ENCODE results near the gene ZMYM2. TPM values are rescaled to one million over a fixed set of nuclear protein-coding genes. Genes with fewer than 3 reads are reported as not detected.

ZMYM2 gene
- total and polyA plus RNA-seq, 4 donors, result 14.0 to 212 (median 38.5) TPM

DNA sequence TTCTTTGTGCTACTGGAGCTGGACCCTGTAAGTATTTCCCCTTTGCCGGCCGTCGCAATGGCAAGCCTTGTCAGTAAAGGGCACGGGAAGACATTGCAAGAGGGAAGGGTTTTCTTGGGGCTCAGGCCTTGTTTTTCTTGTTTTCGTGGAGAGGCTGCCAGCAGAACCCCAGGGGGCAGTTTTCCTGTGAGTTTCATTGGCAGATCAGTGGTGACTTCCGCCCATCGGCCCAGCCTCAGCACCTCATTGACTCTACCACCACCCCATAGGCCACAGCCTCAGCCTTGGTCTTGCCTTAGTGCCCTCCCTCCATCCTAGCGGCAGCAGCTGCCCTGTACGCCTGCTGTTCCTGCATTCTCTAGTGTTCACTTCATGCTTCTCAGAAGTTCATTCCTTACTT is 140.8 kb downstream of the ZMYM2 start:
- no peak overlapping the region for H3K9ac ChIP-seq (ENCODE audit: insufficient read depth in 1 of 2, low read length in 2 of 2)
- H3K36me3 ChIP-seq (ENCODE audit: control insufficient read depth in 4 of 4, insufficient read depth in 4 of 4, low read length in 4 of 4), result no peaks in the 10 kb centered on the region
- 64 to 72% methylated on average over 9 of the region's 9 CpGs for WGBS, 2 donors
- H3K4me3 ChIP-seq, result no peak overlapping the region
- TF ChIP-seq, protein P1, sequence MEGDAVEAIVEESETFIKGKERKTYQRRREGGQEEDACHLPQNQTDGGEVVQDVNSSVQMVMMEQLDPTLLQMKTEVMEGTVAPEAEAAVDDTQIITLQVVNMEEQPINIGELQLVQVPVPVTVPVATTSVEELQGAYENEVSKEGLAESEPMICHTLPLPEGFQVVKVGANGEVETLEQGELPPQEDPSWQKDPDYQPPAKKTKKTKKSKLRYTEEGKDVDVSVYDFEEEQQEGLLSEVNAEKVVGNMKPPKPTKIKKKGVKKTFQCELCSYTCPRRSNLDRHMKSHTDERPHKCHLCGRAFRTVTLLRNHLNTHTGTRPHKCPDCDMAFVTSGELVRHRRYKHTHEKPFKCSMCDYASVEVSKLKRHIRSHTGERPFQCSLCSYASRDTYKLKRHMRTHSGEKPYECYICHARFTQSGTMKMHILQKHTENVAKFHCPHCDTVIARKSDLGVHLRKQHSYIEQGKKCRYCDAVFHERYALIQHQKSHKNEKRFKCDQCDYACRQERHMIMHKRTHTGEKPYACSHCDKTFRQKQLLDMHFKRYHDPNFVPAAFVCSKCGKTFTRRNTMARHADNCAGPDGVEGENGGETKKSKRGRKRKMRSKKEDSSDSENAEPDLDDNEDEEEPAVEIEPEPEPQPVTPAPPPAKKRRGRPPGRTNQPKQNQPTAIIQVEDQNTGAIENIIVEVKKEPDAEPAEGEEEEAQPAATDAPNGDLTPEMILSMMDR (IDR thresholded peaks at IDR 0.05; ENCODE audit: control extremely low read depth, extremely low read depth), result no peak
- ATAC-seq (ENCODE audit: insufficient read depth, low FRiP score), result no peak
- no peak overlapping the region for H3K27ac ChIP-seq (ENCODE audit: low read depth in 1 of 2, low read length in 1 of 2)
- H3K9me3 ChIP-seq (ENCODE audit: control insufficient read depth in 4 of 4, insufficient read depth in 3 of 4, low read length in 3 of 4), result no peaks in the 10 kb centered on the region
- peak in 1 of 3 donors; percentile 15 for DNase-seq
- peaks cover 0 to 8% (median 0%) of the 10 kb centered on the region in 5 donors for H3K4me1 ChIP-seq (ENCODE audit: control insufficient read depth in 5 of 5, insufficient read depth in 5 of 5, low read length in 5 of 5)
- peaks cover 0 to 3% (median 0%) of the 10 kb centered on the region in 3 donors for H3K27me3 ChIP-seq (ENCODE audit: control insufficient read depth in 3 of 3, insufficient read depth in 3 of 3, low read length in 2 of 3)

DNA sequence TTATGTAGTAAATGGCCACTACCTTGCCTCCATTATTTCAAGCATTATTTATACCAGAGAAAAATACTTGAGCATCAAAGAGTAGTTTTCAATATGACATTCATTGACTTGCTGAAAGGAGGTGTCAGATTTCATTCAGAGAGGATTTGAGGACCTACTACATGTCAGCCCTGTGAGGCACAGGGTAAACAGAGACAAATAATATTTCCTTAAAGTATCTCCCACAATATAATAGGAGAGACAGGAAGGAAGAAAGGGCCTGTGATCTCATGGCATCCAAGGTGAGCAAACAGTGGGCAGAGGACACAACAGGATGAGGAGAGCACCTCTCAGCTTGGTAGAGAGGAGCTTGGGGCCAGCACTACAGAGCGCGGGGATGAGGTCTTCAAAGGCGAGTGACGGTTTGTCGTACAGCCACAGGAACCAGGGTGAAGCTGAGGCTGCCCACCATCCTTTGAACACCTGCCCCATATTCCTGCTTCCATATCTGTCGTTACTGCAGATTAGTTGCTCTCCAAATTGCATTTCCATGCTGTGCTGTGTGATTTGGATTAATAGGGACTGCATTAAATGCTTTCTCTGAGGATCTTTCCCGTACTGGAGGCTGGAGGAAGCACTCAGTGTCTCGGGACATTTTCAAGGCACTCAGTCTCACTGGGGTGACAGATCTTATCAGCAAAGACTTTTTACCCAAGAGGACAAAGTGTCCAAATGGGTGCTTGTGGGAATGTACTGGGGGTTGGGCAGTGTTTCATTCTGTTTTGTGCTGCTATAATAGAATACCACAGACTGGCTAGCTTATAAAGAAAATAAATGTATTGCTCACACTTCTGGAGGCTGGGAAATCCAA is 143.2 kb downstream of the ZMYM2 start:
- Histone ChIP-seq H3K27ac (ENCODE audit: low read depth in 1 of 2, low read length in 1 of 2) (no peak overlapping the region), H3K9ac (ENCODE audit: insufficient read depth in 1 of 2, low read length in 2 of 2) (no peak overlapping the region), H3K4me3 (no peak overlapping the region), H3K9me3 (ENCODE audit: control insufficient read depth in 4 of 4, insufficient read depth in 3 of 4, low read length in 3 of 4) (no peaks in the 10 kb centered on the region), H3K36me3 (ENCODE audit: control insufficient read depth in 4 of 4, insufficient read depth in 4 of 4, low read length in 4 of 4) (no peaks in the 10 kb centered on the region), H3K27me3 (ENCODE audit: control insufficient read depth in 3 of 3, insufficient read depth in 3 of 3, low read length in 2 of 3) (peaks cover 0 to 3% (median 0%) of the 10 kb centered on the region in 3 donors), H3K4me1 (ENCODE audit: control insufficient read depth in 5 of 5, insufficient read depth in 5 of 5, low read length in 5 of 5) (peaks cover 0 to 8% (median 1%) of the 10 kb centered on the region in 5 donors)
- ATAC-seq (ENCODE audit: insufficient read depth, low FRiP score) (no peak), DNase-seq (no peak)
- WGBS, 2 donors, result 44 to 66% methylated on average over 8 of the region's 8 CpGs
- TF ChIP-seq, protein P1 (IDR thresholded peaks at IDR 0.05; ENCODE audit: control extremely low read depth, extremely low read depth), result no peak

DNA sequence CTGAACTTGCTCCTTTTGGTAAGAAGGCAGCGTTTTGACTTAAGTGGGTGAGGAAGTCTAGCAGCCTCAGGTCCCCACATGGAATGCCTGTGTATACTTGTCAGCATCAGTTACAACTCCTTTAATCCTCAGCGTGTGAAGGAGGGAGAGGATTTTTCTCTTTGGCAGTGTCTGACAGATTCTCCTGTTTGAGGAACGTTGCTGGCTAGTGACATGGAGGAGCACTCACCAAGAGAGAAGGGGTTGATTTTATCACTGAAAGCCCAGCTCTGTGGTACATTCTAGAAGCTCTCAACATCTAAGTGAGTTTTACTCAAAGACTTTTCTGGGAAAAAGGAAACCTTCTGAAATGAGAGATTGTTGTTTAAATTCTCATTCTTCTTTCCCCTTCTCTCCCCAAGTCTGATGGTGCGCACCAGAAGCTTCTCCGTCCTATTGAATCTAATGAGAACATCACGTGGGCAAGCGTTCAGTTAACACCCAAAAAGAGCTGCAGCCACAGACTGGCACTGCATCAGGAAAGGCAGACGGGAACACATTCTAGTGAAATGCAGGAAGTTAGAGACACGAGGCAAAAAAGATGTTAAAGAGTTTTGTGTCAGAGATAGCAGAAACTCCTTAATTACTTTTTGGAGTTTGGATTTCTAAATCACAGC is 144.1 kb downstream of the ZMYM2 start:
- Histone ChIP-seq H3K4me3 (no peak overlapping the region), H3K4me1 (ENCODE audit: control insufficient read depth in 5 of 5, insufficient read depth in 5 of 5, low read length in 5 of 5) (peaks cover 0 to 11% (median 5%) of the 10 kb centered on the region in 5 donors), H3K36me3 (ENCODE audit: control insufficient read depth in 4 of 4, insufficient read depth in 4 of 4, low read length in 4 of 4) (no peaks in the 10 kb centered on the region), H3K27ac (ENCODE audit: low read depth in 1 of 2, low read length in 1 of 2) (no peak overlapping the region), H3K9me3 (ENCODE audit: control insufficient read depth in 4 of 4, insufficient read depth in 3 of 4, low read length in 3 of 4) (no peaks in the 10 kb centered on the region), H3K9ac (ENCODE audit: insufficient read depth in 1 of 2, low read length in 2 of 2) (no peak overlapping the region), H3K27me3 (ENCODE audit: control insufficient read depth in 3 of 3, insufficient read depth in 3 of 3, low read length in 2 of 3) (peaks cover 0 to 3% (median 0%) of the 10 kb centered on the region in 3 donors)
- no peak for ATAC-seq (ENCODE audit: insufficient read depth, low FRiP score)
- TF ChIP-seq, protein P1 (IDR thresholded peaks at IDR 0.05; ENCODE audit: control extremely low read depth, extremely low read depth), result no peak
- DNase-seq, result no peak
- 38 to 41% methylated on average over 9 of the region's 9 CpGs for WGBS, 2 donors

Measured in lung (tissue), 12 donors.